Right lobe of liver (tissue), 6 donors: ENCODE data around the gene COL4A1. TPM values are rescaled to one million over a fixed set of nuclear protein-coding genes. Genes with fewer than 3 reads are reported as not detected.
A peak's percentile ranks its signal among the peaks of the same experiment; 100 is the strongest.

Source experiments
- ATAC-seq, 4 donors: fragments of 200-7000 bp; cut with Tn5 transposase; one replicate each; pipeline ENCODE4 v1.9.1; 2020; ENCODE audit warnings: mild to moderate bottlenecking in 4 of 4, moderate library complexity in 4 of 4
- DNase-seq, 3 donors: peaks; one replicate each; pipeline ENCODE4 v3.0.0-alpha.2; 2020
- H3K27ac ChIP-seq, 3 donors: fragments of 200-600 bp; one replicate each; pipeline ENCODE4 v1.8.0; 2022
- H3K27me3 ChIP-seq, 2 donors: fragments of 200-600 bp; one replicate each; pipeline ENCODE4 v1.8.0; 2022
- H3K36me3 ChIP-seq, 4 donors: fragments of 200-600 bp; sonication (generic) in 1 of 4; one replicate each; pipeline versions ENCODE4 v1.5.1 to v1.8.0; 2017 to 2022; ENCODE audit warnings: control low read depth in 1 of 4
- H3K4me1 ChIP-seq, 4 donors: fragments of 200-600 bp; sonication (generic) in 1 of 4; one replicate each; pipeline versions ENCODE4 v1.5.1 to v1.8.0; 2017 to 2022; ENCODE audit warnings: control low read depth in 1 of 4
- H3K4me3 ChIP-seq, 3 donors: fragments of 200-600 bp; one replicate each; pipeline ENCODE4 v1.8.0; 2022
- H3K9me3 ChIP-seq, 4 donors: fragments of 200-600 bp; sonication (generic) in 1 of 4; one replicate each; pipeline versions ENCODE4 v1.5.1 to v1.8.0; 2017 to 2022; ENCODE audit warnings: control low read depth in 1 of 4
- POLR2A ChIP-seq: fragments of 450-650 bp; IDR thresholded peaks from one replicate; pipeline ENCODE4 v1.6.1; 2017; ENCODE audit warnings: antibody characterized with exemption, mild to moderate bottlenecking
- WGBS: methylation state at CpG from one replicate; pipeline ENCODE4 v1.1.6; 2018; ENCODE audit warnings: low coverage, low lambda C conversion rate; ENCODE audit not compliant: insufficient coverage; ENCODE audit errors: missing lambda C conversion rate; 5-methylcytosine and 5-hydroxymethylcytosine counted together
- intact Hi-C, 2 donors: fragments of 100-400 bp; cut with DNase I; formaldehyde crosslinking; loops; one replicate each; pipeline versions ENCODE4 v1.11.2 to v1.14.1; 2022
- total RNA-seq, 6 experiments: library from RNA; depleted of rRNA in 2 of 6; stranded (reverse); fragments of >200 nt in 2 of 6; fragmentation: NEBNext Ultra II Directional in 3 of 6; extraction: Animal tissue kit (Norgen Biotek cat#: 25700) in 3 of 6; gene quantifications; one replicate each; pipeline versions ENCODE4 v1.1.0 to v1.2.4, GENCODE V29; 2016 to 2023
- TF ChIP-seq, protein P1 (sequence below), 4 donors: fragments of 200-600 bp in 3 of 4; fragments of 450-650 bp in 1 of 4; IDR thresholded peaks; one replicate each; pipeline versions ENCODE4 v1.5.1 to v1.8.0; 2016 to 2022; ENCODE audit warnings: antibody characterized with exemption in 4 of 4, mild to moderate bottlenecking in 2 of 4
- donor health status: DM: no; HTN: yes; CAD: no.
- donor health status: DM: no; HTN: no; CAD: no.
- donor health status: DM: no; HTN: no; CAD: no.
- donor health status: DM: no; HTN: yes; CAD: no.
- donor health status: DM: no; HTN: yes; CAD: no.

COL4A1 gene
- total RNA-seq, 6 experiments from 2014 or later, result 8.0 to 89.8 (median 41.1) TPM

DNA sequence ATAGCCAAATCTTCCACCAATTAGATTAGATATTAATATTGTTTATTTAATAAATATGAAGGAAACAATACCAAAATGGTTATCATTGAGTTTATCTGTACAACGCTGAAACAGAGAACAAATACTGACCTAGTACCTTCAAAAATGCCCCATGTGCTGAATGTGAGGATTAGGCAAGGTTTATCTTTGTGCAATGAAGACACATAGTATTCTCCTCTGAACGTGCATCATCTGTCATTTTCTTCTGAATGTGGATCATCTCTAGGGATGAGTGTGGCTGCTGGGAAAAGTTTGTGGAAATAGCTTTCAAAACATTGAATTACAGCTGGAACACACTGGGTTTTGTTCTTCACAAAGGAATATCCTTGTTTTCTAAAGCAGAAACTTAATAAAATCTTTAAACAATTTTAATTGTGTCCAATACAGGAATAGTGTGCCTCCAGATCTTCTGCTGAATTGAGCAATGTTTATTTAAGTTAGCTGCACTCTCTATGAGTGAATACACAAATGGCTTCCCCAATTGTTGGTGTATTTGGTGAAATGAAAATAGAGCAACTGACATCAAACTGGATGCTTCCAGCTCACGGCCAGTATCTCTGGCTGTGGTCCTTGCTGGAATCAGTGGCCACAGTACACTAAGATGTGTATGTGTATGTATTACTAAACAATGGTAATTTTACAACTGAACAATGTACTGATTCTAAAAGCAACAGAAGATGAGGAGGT lies 6.7 kb downstream of the COL4A1 start:
- no peaks in the 10 kb centered on the region for H3K9me3 ChIP-seq
- no peaks in the 10 kb centered on the region for H3K36me3 ChIP-seq
- no peaks in the 10 kb centered on the region for H3K4me1 ChIP-seq
- WGBS, result 45% methylated on average over 3 of the region's 3 CpGs
- intact Hi-C loops, result no loop called here
- no peak for DNase-seq
- ATAC-seq, result no peak
- H3K27me3 ChIP-seq, result no peaks in the 10 kb centered on the region
- no peak overlapping the region for H3K27ac ChIP-seq
- no peak overlapping the region for H3K4me3 ChIP-seq
- TF ChIP-seq, protein P1, sequence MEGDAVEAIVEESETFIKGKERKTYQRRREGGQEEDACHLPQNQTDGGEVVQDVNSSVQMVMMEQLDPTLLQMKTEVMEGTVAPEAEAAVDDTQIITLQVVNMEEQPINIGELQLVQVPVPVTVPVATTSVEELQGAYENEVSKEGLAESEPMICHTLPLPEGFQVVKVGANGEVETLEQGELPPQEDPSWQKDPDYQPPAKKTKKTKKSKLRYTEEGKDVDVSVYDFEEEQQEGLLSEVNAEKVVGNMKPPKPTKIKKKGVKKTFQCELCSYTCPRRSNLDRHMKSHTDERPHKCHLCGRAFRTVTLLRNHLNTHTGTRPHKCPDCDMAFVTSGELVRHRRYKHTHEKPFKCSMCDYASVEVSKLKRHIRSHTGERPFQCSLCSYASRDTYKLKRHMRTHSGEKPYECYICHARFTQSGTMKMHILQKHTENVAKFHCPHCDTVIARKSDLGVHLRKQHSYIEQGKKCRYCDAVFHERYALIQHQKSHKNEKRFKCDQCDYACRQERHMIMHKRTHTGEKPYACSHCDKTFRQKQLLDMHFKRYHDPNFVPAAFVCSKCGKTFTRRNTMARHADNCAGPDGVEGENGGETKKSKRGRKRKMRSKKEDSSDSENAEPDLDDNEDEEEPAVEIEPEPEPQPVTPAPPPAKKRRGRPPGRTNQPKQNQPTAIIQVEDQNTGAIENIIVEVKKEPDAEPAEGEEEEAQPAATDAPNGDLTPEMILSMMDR (IDR thresholded peaks at IDR 0.05), result no peak
- TF ChIP-seq POLR2A, result no peak

DNA sequence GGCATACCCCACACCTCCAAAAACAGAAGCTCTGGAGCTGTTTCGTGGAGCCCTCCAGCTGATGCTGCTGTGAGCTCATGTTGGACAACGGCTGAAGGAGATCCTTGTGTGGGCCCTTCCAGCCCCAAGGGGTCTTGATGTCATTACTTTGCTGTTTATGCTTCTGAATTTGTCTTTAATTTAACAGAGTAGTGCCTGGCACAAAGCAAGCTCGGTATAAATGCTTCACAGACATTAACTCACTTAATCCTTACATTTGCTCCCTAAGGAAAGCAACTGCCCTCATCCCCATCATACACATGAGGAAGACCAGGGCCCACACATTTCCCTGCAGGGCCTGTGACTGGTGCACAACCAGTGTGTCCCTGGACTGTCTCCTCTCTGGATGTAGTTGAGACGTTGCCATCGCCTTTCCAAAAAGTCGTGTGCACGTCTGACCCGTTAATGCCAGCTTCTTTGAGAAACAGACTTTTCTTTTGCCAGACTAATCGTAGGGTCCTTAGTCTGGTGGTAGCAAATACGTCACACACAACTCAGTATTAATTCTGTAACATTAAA lies 7.6 kb downstream of the COL4A1 start:
- H3K4me3 ChIP-seq, result no peak overlapping the region
- ATAC-seq (no peak), DNase-seq (no peak)
- H3K27me3 ChIP-seq, result no peaks in the 10 kb centered on the region
- WGBS, result 44% methylated on average over 10 of the region's 10 CpGs
- H3K27ac ChIP-seq, result peak overlapping the region in 2 of 3 donors; percentile 43 to 54
- TF ChIP-seq POLR2A, result no peak
- TF ChIP-seq, protein P1 (IDR thresholded peaks at IDR 0.05), result no peak
- H3K9me3 ChIP-seq, result no peaks in the 10 kb centered on the region
- intact Hi-C loops, result no loop called here
- H3K4me1 ChIP-seq, result no peaks in the 10 kb centered on the region
- H3K36me3 ChIP-seq, result no peaks in the 10 kb centered on the region

- Histone ChIP-seq H3K27me3 (no peaks in the 10 kb centered on the region), H3K9me3 (no peaks in the 10 kb centered on the region), H3K4me1 (no peaks in the 10 kb centered on the region), H3K27ac (peak overlapping the region in 2 of 3 donors; percentile 43 to 54), H3K36me3 (no peaks in the 10 kb centered on the region), H3K4me3 (no peak overlapping the region)
- intact Hi-C loops, result no loop called here
- ATAC-seq (peak; percentile 74 to 86 (median 76)), DNase-seq (peak in 1 of 3 donors; percentile 64)
- TF ChIP-seq, protein P1 (IDR thresholded peaks at IDR 0.05), result no peak
- TF ChIP-seq POLR2A, result no peak
- WGBS, result 20% methylated on average over 20 of the region's 33 CpGs
Measured at GRCh38 chr13:110298505-110299282, 8.3 kb downstream of the COL4A1 start.

- Histone ChIP-seq H3K4me3 (no peak overlapping the region), H3K27ac (peak overlapping the region in 2 of 3 donors; percentile 43 to 54), H3K36me3 (no peaks in the 10 kb centered on the region), H3K27me3 (no peaks in the 10 kb centered on the region), H3K4me1 (no peaks in the 10 kb centered on the region), H3K9me3 (no peaks in the 10 kb centered on the region)
- TF ChIP-seq, protein P1 (IDR thresholded peaks at IDR 0.05), result no peak
- WGBS, result 37% methylated on average over 12 of the region's 12 CpGs
- intact Hi-C loops, result no loop called here
- no peak for ATAC-seq
- no peak for DNase-seq
Measured at GRCh38 chr13:110297766-110298504, 9.0 kb downstream of the COL4A1 start.
